IPS-NIHi7 (cell line): Measurements from ENCODE around the gene PGPEP1.
"Not testable (repeated sequence)": the region's sequence is repeated elsewhere in the genome, so short reads cannot be mapped to it uniquely, and the experiment has no call there.

Experiments
- DNase-seq: peaks from one replicate; pipeline ENCODE4 v3.0.0; 2012; ENCODE audit warnings: mixed read lengths; ENCODE audit errors: extremely low spot score

Gene PGPEP1

GRCh38 chr19:18332917-18333530 is 7.4 kb upstream of the PGPEP1 start:
- no peak for DNase-seq

- no peak for DNase-seq
Measured at GRCh38 chr19:18333680-18334079, 6.7 kb upstream of the PGPEP1 start.

- no peak for DNase-seq
Measured at GRCh38 chr19:18336121-18336520, 4.3 kb upstream of the PGPEP1 start.

- no peak for DNase-seq
Measured at GRCh38 chr19:18338541-18338940, 1.9 kb upstream of the PGPEP1 start.

- DNase-seq: peak; percentile 60
Measured at GRCh38 chr19:18339723-18340122, 675 bp upstream of the PGPEP1 start.

- peak; percentile 63 for DNase-seq
Measured at GRCh38 chr19:18340990-18341868, 831 bp downstream of the PGPEP1 start.

GRCh38 chr19:18342090-18342632 is 1.8 kb downstream of the PGPEP1 start:
- DNase-seq: no peak

- DNase-seq: no peak
Measured at GRCh38 chr19:18344582-18344950, 4.2 kb downstream of the PGPEP1 start.

GRCh38 chr19:18345296-18345695 is 4.9 kb downstream of the PGPEP1 start:
- DNase-seq: no peak

GRCh38 chr19:18346091-18346490 is 5.7 kb downstream of the PGPEP1 start:
- DNase-seq: peak; percentile 49

GRCh38 chr19:18348171-18348570 is 7.8 kb downstream of the PGPEP1 start:
- DNase-seq: no peak

- DNase-seq: not testable (repeated sequence)
Measured at GRCh38 chr19:18348818-18349339, 8.5 kb downstream of the PGPEP1 start.

- DNase-seq: peak; percentile 78
Measured at GRCh38 chr19:18349524-18350128, 9.2 kb downstream of the PGPEP1 start.

- DNase-seq: no peak
Measured at GRCh38 chr19:18350490-18350889, 10.1 kb downstream of the PGPEP1 start.

GRCh38 chr19:18351544-18351943 is 11.1 kb downstream of the PGPEP1 start:
- no peak for DNase-seq

GRCh38 chr19:18353378-18354005 is 13.1 kb downstream of the PGPEP1 start:
- no peak for DNase-seq

GRCh38 chr19:18354743-18355142 is 14.3 kb downstream of the PGPEP1 start:
- not testable (repeated sequence) for DNase-seq

- no peak for DNase-seq
Measured at GRCh38 chr19:18357041-18357440, 16.6 kb downstream of the PGPEP1 start.

GRCh38 chr19:18361646-18362045 is 21.2 kb downstream of the PGPEP1 start:
- no peak for DNase-seq

- no peak for DNase-seq
Measured at GRCh38 chr19:18362934-18363542, 22.6 kb downstream of the PGPEP1 start.

GRCh38 chr19:18363787-18364186 is 23.4 kb downstream of the PGPEP1 start:
- DNase-seq: no peak
